HEK293T (cell line): ENCODE data around the gene MYB.

Source experiments
- ARNT ChIP-seq: fragments of 450-650 bp; IDR thresholded peaks from 2 replicates; pipeline ENCODE4 v1.6.1; 2017; ENCODE audit warnings: mild to moderate bottlenecking
- BHLHE40 ChIP-seq: fragments of 450-650 bp; IDR thresholded peaks from 2 replicates; pipeline ENCODE4 v1.6.1; 2016; ENCODE audit warnings: mild to moderate bottlenecking, moderate library complexity, borderline replicate concordance
- FOXA1 ChIP-seq: fragments of 450-650 bp; IDR thresholded peaks from 2 replicates; pipeline ENCODE4 v1.6.1; 2016; ENCODE audit warnings: mild to moderate bottlenecking
- FOXK2 ChIP-seq: fragments of 450-650 bp; IDR thresholded peaks from 2 replicates; pipeline ENCODE4 v1.6.1; 2016; ENCODE audit warnings: mild to moderate bottlenecking
- NFRKB ChIP-seq: fragments of 450-650 bp; IDR thresholded peaks from 2 replicates; pipeline ENCODE4 v1.6.1; 2016; ENCODE audit warnings: mild to moderate bottlenecking, moderate library complexity
- SP1 ChIP-seq: fragments of 450-650 bp; IDR thresholded peaks from 2 replicates; pipeline ENCODE4 v1.6.1; 2017
- TARDBP ChIP-seq: fragments of 450-650 bp; IDR thresholded peaks from 2 replicates; pipeline ENCODE4 v1.6.1; 2016
- ZNF384 ChIP-seq: fragments of 450-650 bp; IDR thresholded peaks from 2 replicates; pipeline ENCODE4 v1.6.1; 2016

DNA sequence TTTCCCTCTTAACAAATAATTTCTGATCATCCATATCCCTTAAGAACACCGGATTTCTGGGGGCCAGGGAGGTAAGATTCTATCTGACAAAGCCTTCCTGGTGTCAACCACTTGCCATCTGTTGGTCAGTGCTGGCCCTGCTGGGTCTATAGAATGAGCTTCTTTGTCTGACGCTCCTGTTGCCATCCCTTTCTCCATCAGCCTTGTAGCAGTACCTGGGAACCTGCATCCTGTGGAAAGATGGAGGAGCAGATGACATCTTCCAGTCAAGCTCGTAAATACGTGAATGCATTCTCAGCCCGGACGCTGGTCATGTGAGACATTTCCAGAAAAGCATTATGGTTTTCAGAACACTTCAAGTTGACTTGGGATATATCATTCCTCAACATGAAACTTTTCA, 36.6 kb downstream of the MYB start:
- TF ChIP-seq BHLHE40 (no peak), NFRKB (no peak), ZNF384 (no peak), SP1 (no peak), FOXA1 (no peak), TARDBP (no peak), FOXK2 (no peak), ARNT (no peak)
